Glomerular visceral epithelial cell (primary cell): ENCODE results near the gene SLC29A2.

Experiments
- DNase-seq: peaks from one replicate; pipeline ENCODE4 v3.0.0-alpha.2; 2016; ENCODE audit errors: extremely low spot score

SLC29A2 gene

GRCh38 chr11:66349084-66349386 lies 22.5 kb downstream of the SLC29A2 start:
- no peak for DNase-seq

DNA sequence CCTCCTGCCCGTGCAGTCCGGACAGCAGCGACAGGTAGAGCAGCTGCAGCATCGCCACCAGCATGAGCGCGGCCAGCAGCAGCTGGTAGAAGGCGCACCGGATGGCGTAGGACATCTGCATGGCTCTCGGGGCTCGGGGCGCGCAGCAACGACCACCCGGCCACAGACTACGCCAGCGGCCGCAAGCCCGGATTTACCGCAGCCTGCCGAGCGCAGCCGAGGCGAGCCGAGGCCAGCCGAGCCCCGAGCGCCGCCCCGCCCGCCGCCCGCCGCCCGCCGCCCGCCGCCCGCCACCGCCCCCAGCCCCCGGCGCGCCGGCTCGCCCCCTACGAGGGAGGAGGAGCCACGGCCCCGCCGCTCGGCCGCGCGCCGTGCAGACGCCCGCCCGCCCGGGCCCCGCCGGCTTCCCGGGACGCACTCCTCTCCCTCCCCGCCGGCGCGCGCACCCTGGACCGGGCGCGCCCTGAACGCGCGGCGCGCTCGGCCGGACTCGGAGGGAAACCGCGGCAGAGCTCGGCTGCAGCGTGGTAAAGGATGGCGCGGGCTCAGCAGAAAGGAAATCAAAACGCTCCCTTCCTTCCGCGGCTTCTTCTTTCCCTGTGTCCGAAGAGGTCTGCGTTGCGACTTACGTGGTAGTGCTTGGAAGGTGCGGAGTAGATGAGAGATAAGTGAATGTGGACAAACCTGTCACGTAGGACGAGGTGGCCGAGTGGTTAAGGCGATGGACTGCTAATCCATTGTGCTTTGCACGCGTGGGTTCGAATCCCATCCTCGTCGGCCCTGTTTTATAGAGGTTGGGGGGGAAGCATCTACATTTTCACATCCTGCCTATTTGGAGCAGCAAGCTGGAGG lies 23.9 kb downstream of the SLC29A2 start, which contains the start of gene B4GAT1:
TSS of gene B4GAT1 (minus strand) at position 205 of the 852 bp plus-strand sequence. CDS start at position 121, 84 bp downstream.
- peak; percentile 93 for DNase-seq

DNA sequence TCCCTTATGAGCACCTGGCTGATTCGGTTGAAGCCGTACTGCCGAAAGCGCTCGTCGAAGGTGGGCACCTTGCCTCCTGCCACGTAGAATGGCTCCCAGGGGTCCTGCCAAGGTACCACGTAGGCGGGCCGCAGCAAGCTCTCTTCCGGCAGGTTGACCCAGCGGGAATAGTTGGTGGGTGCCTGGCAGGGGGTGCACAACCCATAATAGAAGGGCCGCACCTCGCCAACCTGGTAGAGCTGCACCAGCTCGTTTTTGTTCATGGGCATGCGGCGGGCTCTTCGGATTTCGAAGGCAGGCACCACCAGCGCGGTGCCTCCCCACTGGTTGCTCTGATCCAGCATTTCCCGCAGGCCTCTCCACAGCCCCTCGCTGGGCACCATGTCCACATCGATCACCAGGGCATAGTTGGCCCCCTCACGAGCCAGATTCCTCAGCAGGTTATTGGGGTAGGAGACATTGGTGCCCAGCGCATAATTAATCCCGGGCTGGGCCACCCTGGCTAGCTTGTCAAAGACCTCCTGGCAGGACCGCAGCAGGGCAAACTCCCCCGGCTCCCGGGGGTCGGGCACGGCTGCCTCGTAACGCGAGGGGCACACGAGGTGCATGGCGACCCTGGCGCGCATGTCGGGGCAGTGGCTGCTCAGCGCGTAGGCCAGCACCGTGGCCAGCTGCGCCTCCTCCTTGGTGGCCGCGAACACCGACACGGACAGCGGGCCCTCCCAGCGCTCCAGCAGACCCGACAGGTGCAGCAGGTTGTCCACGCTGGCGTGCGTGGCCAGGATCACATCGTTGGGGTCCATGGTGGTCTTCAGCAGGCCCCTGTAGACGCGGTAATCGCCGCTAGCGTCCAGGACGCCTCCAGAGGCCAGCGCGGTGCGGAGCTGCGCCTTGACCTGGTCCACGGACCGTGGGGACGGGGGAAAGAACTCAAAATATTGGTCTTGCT lies 24.8 kb downstream of the SLC29A2 start:
- DNase-seq, result no peak

DNA sequence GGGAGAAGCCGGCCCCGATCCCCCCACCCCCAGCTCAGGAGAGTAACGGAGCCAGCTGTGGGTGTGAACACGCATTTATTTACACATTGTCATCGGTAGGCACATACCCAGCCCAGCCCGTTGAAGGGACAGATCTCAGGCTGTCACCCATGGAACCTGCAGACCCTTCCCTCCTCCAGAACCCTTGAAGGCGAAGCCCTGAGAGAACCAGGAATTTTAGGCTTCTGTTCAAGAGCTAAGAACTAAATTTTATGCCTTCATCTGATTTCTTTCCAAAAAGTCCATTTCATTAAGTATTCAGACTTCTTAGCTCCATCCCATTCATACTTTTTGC lies 26.3 kb downstream of the SLC29A2 start:
- no peak for DNase-seq

- peak; percentile 93 for DNase-seq
Observed at GRCh38 chr11:66344550-66345315, 26.8 kb downstream of the SLC29A2 start, which contains the start of gene BRMS1. Gene BRMS1, minus strand, starts transcription at chr11:66345104. Its CDS starts 2,870 bp downstream, at chr11:66342234.

DNA sequence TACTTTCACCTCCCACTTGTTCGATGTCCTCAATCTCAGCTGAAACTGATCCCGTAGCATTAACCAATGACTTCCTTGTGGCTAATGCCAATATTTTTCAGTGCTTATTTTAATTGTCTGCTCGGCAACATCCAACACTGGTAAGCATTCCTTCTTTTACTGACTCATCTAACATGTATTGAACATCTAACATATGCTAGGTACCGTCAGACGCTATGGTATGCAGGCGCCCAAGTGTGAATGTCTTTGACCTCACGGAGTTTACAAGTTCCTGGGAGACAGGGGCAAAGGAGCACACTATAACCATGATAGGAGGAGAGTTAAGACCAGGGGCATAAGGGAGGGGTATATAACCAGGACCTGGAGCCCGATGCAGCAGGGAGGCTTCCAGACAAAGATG lies 28.4 kb downstream of the SLC29A2 start:
- DNase-seq, result peak; percentile 50

DNA sequence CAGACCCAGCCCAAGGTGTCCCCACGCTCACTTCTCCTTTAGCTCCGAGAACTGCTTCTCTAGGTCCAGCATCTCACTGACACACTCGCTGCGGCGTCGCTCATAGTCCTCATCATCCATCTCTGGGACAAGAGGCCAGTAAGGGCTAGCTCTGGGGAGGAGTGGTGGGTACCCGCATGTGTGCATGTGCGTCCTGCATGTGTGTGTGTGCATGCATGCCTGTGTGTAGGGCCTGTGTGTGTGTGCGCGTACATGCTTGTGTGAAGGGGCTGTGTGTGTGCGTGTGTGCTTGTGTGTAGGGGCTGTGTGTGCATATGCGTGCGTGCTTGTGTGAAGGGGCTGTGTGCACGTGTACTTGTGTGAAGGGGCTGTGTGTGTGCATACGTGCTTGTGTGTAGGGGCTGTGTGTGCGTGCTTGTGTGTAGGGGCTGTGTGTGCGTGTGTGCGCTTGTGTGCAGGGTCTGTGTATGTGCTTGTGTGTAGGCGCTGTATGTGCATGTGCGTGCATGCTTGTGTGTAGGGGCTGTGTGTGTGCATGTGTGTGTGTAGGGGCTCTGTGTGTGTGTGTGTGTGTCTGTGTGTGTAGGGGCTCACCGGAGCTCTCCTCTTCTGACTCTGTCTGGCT lies 29.9 kb downstream of the SLC29A2 start:
- no peak for DNase-seq

DNA sequence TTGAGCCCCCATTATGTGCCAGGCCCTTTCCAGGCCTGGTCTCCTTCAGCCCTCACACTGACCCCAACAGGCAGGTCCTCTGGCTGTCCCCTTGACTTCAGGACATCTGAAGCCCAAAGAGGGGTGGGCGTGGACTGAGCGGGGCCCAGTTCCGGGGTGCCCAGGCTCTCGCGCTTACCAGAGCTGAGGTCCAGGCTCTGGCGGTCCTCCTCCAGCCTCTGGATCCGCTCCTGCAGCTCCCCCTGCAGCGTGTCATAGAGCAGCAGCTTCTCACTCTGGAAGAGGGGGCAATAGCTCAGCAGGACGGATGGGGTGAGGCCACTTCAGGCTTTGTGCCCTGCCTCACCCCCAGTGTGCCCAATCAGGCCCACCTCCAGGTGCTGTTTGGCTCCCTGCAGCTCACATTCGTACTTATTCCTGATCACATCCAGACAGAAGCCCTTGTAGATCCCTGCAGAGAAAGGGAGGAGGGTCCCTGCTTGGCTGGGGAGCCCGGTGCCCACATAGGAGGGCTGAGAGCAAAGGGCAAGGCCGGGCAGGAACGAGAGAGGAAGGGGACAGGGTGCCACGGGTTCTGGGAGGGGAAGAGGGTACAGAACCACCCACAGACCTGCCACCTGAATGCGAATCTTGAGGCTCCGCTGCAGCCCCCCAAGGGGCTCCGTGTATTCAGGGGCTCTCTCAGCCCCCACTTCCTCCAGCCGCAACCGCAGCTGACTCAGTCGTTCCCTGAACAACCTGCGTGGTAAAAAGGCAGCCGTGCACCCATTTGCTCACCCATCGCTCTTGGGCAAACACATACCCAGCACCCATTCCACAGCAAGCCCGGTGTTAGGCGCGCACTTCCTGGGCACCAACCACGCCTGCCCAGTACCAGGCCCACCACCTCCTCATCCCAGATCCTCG lies 30.7 kb downstream of the SLC29A2 start:
- DNase-seq, result no peak

GRCh38 chr11:66339686-66340483 lies 31.7 kb downstream of the SLC29A2 start:
- DNase-seq, result no peak

DNA sequence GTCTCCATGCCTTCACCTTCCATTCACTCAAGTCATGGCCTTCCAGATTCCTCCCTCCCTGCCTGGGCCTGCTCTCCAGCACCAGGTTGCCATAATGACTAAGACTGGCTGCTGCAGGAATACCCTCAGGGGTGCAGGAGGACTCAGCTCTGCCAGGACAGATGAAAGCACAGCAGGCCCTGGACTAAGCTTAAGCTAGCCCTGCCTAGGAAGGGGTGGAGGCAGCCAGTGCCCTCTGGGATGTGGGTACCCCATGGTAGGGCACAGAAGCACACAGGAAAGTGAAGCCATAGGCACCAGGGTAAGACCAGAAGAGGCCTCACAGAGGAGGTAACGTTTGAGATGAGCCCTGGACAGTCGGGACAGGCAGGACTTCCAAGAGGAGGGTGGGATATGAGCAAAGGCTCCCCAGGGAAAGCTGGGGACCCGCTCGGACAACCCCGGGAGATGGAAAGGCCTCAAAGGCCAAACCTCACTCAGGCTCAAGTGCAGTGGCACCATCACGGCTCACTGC lies 32.3 kb downstream of the SLC29A2 start:
- DNase-seq, result no peak

DNA sequence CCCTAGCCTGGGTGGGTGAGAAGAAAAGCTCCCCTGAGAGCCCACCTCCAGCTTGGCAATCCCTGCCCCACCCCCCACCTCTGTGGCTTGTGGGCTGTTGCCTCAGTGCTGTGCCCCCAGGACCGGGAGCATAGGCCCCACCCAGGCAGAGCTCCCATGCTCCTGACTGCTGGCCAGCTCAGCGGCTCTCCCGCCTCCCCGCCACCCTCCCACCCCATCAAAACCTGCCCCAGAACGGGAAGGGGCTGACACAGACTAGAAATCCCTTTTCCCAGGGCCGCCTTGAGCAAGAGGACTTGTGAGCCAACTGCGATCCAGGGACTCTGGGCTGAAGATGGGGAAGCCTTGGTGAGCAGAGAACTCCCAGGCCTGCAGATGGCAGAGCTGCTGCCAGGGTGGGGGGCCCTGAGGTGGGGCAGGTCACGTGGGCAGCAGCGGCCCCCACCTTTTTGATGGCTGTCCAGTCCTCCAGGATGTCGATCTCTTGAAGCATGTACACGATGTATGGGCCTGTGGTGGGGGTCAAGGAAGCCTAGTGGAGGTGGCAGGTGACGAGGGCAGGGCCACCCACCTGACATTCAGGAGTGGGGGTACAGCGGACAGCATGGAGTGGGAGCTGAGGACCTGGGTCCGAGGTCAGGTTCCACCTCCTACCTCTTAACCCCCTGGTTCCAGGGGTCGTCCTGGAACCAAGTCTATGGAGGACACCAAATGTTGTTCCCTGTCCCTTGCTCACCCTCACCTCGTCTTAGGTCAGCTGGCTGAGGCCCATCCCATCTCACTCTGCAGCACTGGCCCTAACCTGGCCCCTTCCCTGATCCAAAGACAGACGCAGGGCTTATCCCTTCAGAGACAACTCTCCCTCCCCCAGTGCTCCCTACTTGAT lies 33.0 kb downstream of the SLC29A2 start:
- no peak for DNase-seq

GRCh38 chr11:66337103-66337899 lies 34.3 kb downstream of the SLC29A2 start:
- peak; percentile 40 for DNase-seq

DNA sequence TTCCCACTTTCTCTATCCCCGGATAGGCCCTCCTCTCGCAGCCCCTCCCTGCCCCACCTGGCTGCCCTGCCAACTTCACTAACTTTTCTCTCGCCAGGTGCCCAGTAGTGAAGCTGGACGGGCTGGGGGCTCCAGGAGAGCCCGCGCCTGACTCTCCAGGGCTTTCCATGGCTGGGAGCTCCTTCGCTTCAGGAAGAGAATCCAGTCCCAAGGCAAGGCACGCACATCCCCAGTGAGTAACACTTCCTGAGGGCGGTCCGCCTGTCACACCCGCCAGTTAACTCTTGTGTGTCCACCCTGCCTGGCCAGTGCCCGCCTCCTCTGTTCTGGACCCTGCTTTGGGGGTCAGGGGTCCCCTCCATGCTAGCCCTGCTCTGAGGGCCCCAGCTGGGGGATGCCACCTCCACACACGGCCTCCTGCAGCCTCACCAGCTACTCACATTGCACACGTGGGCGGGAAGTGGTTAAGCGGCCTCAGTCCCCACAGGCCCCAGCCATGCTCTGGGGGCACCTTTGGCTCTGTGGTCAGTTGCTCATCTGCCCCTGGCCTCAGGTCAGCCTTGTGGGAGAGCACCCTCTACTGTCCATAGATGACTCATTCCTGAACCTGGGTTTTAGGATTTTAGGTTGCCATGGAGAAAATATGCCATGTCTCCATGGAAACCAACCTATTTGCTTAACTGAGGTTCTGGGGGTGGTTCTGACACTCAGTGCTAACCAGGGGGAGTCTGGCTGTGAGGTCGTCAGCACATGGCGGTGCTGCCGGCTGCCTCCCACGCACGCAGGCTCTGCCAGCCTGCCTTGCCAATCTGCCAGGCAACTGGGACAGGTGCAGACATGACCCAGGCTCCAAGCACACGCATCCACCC lies 35.1 kb downstream of the SLC29A2 start, which contains the start of gene RIN1:
TSS of gene RIN1 (minus strand) at position 201 of the 869 bp plus-strand sequence. CDS start at position 169, 32 bp downstream.
- DNase-seq, result peak; percentile 100

DNA sequence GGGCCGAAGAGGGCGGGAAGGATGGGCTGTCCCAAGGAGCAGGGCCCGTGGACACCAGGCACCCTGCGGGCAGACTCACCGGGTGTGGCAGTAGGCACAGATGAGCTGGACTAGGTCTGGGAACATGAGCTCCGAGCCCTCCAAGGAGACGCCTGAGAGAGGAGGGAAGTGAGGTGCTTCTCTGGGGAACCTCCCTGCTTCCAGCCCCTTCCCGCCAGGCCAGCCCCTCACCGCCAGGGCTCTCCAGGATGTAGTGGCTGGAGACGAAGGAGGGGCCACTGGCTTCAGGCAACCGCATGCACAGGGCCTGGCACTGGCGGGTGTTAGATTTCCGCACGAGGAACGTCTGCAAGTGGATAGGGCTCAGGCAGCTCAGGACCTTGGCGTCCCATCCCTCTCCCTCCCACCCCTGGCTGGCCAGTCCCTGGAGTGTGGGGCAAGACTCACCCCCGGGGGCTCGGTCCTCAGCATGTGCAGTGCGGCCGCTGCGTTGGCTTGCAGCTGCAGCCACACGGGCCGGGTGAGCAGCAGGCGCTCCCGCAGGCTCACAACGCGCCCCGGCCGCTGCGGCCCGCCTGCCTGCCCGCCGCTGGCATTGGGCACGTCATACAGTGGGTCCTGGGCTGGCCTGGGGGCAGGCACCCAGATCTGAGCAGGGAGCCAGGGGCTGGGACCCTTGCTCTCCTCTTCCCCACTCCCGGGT lies 35.9 kb downstream of the SLC29A2 start:
- DNase-seq, result peak; percentile 77

DNA sequence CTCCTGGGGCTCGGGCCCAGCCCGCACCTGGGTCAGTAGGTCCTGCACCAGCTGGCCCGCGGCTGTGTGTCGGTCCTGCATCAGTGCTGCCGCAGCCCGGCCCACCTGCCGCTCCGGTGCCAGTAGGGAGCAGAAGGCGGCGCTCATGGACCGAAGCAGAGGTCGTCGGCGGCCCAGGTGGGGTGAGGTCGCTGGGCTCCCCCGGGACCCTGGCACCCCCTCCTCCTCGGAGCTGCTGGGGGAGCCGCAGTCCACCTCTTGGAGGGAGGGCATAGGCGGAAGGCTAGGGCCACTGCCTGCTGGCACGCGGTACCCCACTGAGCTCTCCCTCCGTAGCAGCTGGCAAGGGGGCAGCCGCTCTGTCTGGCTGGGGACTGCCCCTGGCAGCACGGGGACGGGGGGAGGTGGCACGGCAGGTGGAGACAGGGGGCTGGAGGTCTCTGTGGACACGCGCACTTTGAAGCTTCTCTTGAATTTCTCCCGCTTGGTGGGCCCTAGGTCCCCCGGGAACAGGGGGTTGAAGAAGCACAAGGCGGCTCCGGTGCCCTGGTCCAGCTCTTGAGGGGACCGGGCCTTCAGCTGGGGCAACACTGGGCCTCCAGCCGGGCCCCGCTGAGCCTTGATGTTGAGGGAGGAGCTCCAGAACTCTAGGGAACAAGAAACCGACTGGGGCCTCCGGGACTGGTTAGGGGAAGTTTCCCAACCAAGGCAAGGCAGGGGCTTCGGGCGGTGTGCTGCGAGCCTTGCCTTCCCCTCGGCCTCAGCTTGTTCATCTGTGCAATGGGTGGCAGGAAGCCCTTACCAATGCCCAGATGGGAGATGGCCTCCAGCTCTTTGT lies 36.7 kb downstream of the SLC29A2 start:
- no peak for DNase-seq
